NK-92 (cell line): ENCODE results near the gene SS18L1.

ENCODE experiments used
- DNase-seq: peaks from one replicate; lab custom pipeline; 2025; ENCODE audit not compliant: unreplicated experiment; lab: John Stamatoyannopoulos, UW

Gene SS18L1

DNA sequence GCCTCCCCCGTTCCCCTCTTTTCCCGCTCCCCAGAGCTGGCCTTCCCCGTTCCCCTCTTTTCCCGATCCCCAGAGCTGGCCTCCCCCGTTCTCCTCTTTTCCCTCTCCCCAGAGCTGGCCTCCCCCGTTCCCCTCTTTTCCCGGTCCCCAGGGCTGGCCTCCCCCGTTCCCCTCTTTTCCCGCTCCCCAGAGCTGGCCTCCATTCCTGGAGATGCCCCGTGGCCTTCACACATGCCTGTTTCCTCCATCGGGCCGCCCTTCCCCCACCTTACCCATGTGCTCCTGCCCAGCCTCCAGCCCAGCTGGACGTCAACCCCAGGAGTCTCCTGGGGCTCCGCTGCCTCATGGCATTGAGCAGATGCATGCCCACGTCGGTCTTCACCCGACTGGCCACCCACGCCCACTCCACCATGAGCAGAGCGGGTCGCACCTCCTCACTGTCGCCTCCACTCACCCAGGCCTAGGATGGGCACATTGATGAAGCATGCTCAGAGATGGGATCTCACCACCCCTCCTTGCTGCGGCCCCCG is 8.3 kb downstream of the SS18L1 start:
- no peak for DNase-seq

DNA sequence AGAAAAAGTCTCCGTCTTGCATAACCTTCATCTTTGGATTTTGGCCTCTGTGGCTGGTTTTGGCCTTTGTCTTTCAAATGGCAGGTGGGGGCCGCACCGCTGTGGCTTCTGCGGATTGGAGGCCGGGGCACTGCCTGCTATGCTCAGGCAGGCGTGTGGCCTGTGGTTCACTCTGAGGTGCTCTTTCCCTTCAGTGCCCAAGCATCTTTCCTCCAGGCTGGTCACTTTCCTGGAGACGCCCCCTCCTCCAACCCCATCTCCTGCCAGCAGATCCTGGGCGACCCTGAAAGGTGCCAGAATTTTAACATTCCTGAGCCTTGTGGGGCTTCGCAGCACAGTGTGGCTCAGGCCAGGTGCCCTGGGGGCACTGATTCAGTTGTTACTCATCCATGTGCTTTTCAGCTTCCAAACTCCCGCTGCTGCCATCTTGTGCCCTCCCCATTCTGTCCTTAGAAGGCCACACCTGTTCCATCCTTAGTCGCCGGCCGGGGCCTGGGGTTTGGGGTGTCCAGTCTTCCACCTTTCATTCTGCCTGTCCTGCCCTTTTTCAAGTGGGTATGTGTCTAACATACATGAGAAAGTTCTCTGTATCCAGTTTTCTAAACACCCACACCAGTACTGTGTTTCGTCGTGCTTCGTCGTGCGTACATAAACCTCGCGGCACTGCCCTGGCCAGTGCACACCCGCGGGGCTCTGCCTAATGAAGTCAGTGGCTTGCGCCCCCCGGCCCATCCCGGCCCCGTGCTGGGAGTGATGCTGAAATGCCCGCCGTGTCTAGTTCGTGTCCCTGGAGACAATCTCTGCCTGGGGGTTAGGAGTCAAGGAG is 12.1 kb downstream of the SS18L1 start:
- no peak for DNase-seq

DNA sequence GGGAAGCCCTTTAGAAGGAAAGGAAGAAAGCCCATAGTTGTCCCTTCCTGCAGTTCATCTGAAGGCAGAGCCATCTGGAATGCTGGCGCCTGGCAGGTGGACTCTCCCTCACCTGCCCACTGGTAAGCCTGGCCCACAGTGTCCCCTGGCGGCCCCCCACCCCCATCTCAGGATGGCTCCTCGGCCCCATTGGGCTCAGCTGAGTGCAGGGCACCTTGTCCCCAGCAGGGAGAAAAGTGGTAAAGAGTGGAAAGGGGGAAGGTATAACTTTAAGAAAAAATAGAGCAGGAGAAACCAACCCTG is 12.6 kb downstream of the SS18L1 start:
- DNase-seq: no peak

DNA sequence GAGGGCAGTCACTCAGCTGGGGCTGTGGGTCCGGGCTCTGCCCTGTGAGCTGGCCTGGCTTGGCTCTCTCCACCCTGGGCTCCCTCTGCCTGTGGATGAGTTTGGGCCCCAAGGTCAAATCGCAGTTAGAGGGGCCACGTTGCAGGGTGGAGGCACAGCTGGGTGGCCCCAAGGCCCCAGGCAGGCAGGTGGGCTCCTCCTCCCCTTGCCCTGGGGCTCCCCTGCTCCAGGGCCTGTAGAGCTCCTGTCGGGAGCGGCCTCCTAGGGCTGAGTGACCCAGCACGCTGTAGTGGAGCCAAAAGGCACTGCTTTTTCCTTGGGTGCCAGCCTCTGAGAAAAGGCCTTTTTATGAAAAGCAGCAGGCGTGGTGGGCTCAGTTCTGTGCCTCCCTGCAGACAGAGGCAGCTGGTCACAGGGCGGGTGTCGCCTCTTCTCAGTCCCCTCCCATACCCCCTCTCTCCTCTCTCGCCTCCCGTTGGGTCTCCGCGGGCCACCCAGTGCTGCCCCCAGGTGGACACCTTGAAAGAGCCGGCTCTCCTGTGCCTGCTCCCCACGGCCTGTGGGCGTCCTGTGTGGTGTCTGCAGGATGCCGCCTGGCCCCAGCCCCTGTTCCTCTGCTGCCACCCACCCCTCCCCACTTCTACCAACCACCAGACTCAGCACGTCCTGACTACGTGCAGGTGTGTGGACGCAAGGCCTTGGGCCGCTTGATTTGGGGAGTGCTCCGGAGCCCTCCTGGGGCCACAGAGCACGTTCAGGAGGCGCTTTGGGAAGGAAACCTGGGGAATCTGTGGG is 13.2 kb downstream of the SS18L1 start:
- no peak for DNase-seq

DNA sequence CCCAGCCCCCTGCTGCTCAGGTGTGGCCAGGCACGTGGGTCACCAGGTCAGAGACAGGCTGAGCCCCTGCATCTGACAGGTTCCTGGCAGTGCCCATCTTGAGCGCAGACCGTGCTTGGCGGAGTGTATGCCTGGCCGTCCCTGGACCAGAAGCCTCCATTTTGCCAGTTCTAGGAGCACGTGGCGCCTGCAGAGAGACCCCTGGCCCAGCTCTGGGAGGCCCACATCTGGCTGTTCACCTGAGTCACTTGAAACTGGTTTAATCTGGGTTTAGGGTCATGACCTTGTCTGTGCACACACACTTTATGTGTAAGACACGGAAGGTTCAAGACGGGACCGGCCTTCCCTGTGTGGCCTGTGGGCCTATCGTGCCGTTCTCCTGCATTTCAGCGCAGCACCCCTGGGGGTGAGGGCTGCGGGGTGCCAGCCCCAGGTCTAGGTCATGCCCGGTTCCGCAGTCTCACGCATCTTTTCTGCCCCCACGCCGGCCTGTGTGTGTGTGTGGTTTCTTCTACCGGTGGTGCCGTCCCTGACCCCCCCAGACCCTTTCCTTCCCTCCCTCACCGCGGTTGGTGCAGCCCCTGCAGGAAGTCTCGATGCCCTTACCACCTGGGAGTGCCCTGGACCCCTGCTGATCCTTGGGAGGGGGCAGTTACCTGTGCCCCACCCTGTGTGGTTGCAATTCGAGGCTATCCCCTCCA is 14.0 kb downstream of the SS18L1 start:
- DNase-seq: no peak

DNA sequence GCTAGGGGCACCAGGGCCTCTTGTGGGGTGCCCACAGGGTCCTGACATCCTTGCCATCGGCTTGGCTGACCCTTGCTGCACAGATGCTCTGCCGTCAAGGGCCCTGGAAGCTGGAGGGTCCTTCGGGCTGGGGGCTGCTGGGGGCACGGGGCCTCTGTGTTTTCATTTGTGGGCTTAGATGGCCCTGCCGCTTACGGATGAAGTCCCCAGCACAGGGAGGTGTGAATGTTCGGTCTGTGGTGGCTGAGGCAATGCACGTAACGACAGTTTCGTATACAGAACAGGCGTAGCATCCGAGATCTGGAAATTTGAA is 14.5 kb downstream of the SS18L1 start:
- DNase-seq: no peak

DNA sequence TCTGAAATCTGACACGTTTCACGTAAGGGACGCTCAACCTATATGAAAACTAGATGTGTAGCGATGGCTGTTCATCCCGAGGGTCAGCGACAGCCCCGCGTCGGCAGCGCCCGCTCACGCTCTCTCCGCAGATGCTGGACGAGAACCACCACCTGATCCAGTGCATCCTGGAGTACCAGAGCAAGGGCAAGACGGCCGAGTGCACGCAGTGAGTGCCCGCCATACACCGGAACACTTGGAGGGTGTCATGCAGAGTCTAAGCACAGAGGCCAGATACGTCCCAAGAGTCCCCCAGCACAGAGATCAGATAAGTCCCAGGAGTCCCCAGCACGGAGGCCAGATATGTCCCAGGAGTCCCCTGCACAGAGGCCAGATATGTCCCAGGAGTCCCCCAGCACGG is 15.0 kb downstream of the SS18L1 start:
- DNase-seq: no peak

DNA sequence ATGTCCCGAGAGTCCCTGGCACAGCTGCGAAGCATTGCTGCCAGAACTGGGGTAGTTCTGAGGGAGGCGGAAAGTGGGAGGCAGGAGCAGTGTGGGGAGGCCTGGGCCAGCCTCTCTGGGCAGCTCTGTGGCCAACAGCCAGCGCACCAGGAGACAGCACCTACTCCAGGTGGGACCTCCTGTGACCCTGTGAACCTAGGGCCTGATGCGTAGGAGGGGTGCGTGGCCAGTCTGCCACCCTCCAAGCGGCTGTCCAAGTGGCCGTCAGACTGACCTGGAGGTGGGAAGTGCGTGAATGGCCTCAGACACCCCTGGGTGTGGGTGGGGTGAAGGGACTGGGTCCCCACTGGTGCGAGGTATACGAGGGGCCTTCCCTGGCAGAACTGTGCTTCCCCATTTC is 15.5 kb downstream of the SS18L1 start:
- DNase-seq: no peak

DNA sequence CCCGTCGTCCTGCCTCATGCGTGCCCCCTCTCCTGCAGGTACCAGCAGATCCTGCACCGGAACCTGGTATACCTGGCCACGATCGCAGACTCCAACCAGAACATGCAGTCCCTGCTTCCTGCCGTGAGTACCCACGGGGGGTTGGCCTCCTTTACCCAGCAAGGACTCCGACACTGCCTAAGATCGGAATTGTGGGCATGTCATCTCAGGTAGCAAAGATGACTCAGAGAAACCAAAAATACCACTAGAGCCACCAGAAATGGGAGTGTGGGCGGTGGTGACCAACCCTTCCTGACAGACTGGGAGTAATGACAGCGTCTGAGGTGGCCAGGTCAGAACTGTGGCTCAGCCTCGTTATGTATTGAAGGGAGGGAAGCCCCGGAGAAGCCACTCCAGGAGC is 16.3 kb downstream of the SS18L1 start:
- DNase-seq: no peak

DNA sequence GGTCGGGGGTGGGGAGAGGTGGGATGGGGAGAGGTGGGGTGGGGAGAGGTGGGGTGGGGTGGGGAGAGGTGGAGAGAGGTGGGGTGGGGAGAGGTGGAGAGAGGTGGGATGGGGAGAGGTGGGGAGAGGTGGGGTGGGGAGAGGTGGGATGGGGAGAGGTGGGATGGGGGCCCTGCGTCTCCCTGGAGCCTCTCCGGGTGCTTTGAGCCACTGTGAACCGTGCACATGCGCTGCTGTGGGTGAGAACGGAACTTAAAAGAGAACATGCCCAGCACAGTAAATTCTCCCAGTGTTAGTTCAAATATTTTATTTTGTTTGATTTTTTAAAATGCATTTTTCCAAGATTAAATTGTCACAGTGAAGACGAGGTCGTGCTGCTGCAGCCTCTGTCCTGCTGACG is 16.7 kb downstream of the SS18L1 start:
- no peak for DNase-seq

DNA sequence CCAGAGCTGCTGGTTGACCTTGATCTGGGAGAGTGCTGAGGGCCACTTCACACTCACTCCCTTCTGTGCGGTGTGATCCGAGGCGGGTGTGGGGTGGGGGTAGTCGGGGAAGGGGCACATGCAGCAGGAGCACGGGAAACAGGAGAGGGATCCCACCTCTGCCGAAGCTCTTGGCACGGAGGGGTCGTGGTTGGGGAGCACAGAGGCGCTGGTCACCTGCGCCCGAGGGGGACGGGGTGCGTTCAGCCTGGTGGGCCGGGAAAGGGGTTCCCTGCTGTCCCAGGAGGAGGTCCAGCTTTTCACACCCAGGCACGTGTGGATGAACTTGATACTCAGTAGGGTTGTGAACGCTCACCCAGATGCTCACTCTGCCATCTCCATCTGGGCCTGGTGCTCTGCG is 17.3 kb downstream of the SS18L1 start:
- DNase-seq: no peak

DNA sequence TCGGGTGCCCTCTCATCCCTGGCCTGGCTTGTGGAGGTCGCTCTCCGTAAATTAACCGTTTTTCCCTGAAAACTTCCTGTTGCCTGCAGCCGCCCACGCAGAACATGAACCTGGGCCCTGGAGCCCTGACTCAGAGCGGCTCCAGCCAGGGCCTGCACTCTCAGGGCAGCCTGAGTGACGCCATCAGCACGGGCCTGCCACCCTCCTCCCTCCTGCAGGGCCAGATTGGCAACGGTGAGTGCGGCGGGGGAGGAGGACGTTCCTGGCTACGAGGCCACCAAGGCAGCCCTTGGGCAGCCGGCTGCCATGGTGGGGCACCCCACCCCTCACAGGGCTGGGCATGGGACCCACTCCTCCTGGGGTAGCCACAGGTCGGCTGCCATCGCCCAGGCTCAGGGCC is 17.8 kb downstream of the SS18L1 start:
- DNase-seq: no peak

DNA sequence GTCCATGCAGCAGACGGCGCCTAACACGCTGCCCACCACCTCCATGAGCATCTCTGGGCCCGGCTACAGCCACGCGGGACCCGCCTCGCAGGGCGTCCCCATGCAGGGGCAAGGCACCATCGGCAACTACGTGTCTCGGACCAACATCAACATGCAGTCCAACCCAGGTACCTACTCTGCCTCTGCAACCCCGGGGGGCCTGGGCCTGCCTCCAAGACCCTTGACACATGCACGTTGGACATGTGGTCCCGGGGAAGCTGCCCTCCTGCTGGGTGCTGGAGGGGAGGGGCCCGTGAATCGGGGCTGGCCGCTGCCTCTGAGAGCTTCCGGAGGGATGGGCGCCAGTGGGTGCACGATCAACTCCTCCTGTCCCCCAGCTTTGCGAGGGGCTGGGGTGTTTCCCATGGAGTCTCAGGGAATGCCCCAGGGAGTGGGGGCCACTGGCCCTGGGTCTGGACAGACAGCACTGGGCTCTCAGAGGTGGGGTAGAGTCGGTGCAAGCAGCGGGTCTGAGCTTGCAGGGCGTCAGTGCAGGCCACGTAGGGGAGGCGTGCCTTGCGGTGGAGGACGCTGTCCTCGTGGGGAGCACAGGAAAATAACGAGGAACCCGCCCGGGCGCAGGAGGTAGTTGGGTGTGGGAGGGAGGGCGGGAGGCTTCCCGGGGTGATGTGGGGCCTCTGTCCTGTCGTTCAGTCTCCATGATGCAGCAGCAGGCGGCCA is 19.4 kb downstream of the SS18L1 start:
- no peak for DNase-seq

DNA sequence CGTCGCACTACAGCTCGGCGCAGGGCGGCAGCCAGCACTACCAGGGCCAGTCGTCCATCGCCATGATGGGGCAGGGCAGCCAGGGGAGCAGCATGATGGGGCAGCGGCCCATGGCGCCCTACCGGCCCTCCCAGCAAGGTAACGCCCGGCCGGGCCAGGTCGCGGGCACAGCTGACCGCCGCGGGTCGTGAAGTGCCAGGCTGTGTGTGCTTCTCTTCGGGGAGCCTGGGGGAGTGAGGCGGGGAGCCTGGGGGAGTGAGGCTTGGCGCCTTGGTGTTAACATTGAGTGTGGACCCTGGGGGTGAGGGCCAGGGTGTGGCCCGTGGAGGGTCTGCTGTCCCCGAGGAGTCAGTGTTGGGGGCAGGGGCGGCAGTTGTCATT is 19.9 kb downstream of the SS18L1 start:
- DNase-seq: no peak

DNA sequence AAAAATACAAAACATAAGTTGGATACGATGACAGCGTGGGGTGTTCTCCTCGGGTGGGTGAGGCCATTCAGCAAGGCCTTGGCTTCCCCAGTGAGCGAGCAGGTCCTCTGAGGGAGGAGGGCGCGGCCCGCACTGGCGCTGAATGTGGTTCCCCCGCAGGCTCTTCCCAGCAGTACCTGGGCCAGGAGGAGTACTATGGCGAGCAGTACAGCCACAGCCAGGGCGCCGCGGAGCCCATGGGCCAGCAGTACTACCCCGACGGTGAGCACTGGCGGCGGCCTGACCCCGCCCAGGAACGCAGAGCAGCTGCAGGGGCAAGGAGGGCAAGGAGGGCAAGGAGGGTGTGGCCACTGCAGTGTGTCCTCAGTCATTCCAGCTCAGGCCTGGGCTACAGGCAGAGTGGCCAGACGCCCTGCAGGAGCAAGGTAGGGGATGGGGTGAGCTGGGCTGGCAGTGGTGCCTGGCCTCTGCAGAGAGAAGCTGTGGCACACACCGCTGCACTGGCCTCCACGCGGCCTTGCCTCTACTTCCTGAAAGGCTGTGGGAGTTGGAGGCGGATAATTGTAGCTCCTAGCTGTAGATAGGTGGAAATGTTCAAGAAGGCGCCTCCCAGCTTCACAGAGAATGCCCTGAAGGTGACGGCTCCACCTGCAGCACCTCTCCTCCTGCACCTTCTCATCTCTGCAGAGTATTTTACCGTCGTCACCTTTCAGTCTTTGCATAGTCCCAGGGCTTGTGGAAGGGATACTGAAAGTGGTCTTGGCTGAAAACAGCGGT is 20.6 kb downstream of the SS18L1 start:
- no peak for DNase-seq

DNA sequence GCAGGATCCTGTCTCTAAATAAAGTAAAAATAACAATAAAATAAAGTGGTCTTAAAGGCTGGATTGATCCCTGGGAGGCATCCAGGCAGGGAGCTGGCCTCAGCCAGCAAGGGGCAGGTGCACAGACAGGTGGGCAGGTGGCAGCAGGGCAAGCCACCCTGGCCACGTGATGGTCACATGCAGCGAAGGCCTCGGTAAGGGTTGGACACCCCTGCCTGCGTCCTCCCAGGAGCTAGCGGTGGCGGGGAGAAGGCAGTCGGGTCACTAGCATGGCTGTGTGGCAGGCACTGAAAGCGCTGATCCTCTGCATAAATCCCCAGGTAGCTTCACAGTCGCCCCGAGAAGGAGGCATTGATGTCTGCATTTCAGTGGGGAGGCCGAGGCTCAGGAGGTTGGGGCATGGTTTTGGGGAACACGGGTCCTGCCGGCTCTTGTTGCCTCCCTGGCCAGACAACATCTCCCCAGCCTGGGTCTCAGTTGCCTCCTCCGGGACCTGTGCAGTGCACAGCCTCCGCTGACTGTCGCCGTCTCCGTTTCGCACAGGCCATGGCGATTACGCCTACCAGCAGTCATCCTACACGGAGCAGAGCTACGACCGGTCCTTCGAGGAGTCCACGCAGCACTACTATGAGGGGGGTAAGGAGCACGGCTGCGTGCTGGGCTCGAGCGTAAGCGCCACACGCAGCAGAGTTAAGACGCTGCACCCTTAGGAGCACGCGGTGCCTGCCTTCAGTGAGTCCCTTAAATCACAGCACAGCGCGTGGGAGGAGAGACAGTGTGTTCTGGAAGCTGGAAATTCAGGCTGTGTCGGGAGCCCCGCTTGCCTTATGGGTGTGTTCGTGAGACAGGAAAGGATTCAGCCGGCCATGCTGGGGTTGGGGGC is 21.6 kb downstream of the SS18L1 start:
- no peak for DNase-seq

DNA sequence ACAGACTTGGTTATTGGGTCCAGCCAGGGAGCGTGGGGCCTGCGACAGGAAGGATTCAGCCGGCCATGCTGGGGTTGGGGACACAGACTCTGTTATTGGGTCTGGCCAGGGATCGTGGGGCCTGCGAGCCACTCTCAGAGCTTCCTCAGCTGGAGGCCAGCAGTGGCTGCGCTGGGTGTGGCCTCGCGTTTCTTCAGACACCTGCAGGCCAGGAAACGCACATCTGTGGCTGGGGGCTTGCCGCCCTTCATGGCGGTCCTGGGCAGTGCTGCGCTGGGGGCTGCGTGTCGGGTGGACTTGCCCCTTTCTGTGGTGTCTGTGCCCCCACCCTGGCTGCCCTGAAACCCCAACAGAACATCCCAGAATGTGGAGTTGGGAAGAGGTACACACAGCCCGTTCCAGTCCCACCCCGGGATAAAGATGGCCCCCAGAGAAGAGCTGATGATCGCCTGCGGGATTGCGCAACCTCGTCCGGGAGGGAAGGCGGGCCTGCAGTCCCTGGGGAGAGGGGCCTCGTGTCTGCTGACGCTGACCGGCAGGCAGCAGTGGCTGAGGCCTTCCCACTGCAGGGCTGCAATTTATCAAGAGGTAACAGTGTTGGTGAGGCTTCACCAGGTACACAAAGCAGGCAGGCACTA is 22.3 kb downstream of the SS18L1 start:
- no peak for DNase-seq

DNA sequence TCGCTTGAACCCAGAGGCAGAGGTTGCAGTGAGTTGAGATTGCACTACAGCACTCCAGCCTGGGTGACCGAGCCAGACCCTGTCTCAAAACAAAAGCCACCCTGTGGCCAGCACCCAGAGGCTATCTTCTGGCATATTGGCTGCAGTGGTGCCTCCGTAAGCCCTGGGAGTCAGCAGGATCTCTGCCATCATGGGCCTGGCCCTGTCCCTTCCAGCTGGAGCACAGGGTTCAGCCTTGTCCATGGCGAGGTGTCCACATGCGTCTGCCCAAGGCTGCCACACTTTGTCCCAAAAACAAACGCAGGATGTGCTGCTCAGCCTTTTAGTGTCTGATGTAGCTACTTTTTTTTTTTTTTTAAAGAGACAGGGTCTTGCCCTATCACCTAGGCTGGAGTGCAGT is 23.9 kb downstream of the SS18L1 start:
- DNase-seq: no peak

DNA sequence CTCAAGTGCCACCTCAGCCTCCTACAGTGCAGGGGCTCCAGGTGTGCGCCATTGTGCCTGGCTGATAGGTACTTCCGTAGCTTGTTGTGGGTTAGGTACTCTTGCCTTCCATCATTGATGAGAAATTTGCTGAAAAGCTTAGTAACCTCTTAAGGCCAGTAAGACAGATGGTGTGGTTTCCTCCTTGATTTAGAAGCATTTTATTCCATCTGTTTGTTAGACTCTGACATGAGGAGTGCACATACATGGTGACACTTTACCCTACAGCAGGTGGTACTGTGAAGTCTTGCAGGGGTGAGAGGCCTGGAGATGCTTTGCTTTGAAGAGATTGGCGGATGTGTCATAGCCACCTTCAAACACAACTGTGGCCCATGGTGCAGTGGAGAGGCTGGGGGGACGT is 24.5 kb downstream of the SS18L1 start:
- DNase-seq: no peak
